Uterus (tissue), 2 donors: ENCODE results near the gene PTPRJ.

ENCODE experiments used
- POLR2A ChIP-seq, 2 donors: fragments of 450-650 bp; IDR thresholded peaks; one replicate each; pipeline ENCODE4 v1.6.1; 2016; ENCODE audit warnings: antibody characterized with exemption in 2 of 2, mild to moderate bottlenecking in 1 of 2, moderate library complexity in 1 of 2
- TF ChIP-seq, protein P1 (sequence below), 4 experiments: fragments of 200-600 bp in 2 of 4; fragments of 450-650 bp in 2 of 4; sonication (generic) in 2 of 4; IDR thresholded peaks; one replicate each; pipeline ENCODE4 v1.5.1; 2016 to 2019; ENCODE audit warnings: antibody characterized with exemption in 4 of 4, mild to moderate bottlenecking in 2 of 4, moderate library complexity in 1 of 4

DNA sequence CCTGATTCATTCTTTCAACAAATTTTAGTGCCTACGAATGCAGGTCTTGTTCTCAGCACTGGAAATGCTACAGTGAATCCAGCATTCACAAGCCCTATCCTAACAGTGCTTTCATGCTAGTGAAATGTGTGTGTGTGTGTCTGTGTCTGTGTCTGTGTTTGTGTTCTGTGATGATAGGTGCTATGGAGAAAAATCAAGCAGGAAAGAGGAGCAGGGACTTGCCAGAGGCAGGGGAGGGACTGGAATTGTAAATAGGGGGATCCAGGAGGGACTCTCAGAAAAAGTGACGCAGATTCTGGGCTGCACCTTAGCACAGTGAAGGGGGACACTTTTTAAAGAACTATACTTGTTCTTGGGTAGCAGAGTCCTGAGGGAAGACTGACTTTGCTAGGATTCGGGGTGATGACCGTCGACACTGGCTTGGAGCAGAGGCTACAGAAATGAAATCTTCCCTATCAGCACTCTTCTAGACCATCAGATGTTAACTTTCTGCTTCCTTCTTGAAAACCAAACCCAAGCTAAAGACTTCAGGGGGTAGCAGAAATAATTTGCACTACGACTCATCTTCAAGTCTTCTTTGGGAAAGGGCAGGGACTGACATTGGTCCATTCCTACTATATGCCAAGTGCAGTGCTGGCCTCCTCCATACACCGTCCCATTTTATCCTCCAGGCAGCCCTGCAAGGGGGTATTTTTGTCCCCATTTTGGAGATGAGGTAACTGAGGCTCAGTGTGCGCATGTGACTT, 39.3 kb upstream of the PTPRJ start:
- no peak for TF ChIP-seq POLR2A (IDR thresholded peaks at IDR 0.05)
- TF ChIP-seq, protein P1, sequence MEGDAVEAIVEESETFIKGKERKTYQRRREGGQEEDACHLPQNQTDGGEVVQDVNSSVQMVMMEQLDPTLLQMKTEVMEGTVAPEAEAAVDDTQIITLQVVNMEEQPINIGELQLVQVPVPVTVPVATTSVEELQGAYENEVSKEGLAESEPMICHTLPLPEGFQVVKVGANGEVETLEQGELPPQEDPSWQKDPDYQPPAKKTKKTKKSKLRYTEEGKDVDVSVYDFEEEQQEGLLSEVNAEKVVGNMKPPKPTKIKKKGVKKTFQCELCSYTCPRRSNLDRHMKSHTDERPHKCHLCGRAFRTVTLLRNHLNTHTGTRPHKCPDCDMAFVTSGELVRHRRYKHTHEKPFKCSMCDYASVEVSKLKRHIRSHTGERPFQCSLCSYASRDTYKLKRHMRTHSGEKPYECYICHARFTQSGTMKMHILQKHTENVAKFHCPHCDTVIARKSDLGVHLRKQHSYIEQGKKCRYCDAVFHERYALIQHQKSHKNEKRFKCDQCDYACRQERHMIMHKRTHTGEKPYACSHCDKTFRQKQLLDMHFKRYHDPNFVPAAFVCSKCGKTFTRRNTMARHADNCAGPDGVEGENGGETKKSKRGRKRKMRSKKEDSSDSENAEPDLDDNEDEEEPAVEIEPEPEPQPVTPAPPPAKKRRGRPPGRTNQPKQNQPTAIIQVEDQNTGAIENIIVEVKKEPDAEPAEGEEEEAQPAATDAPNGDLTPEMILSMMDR (IDR thresholded peaks at IDR 0.05), result no peak
